Cardiac muscle cell (in vitro differentiated cells and primary cell): Measurements from ENCODE around the gene NRG3. TPM values are rescaled to one million over a fixed set of nuclear protein-coding genes. Genes with fewer than 3 reads are reported as not detected.
A peak's percentile ranks its signal among the peaks of the same experiment; 100 is the strongest.
"Not testable (repeated sequence)": the region's sequence is repeated elsewhere in the genome, so short reads cannot be mapped to it uniquely, and the experiment has no call there.

Experiments used
- DNase-seq, 2 donors: peaks; one replicate each; pipeline versions ENCODE4 v3.0.0 to v3.0.0-alpha.2; 2010 to 2017; ENCODE audit warnings: low read depth in 1 of 2, low spot score in 1 of 2
- H3K27ac ChIP-seq: fragments of 200-600 bp; sonication (generic); 2 replicates; pipeline ENCODE4 v1.5.1; 2016
- H3K27me3 ChIP-seq: fragments of 200-600 bp; sonication (generic); 2 replicates; pipeline ENCODE4 v1.6.0; 2016; ENCODE audit warnings: control low read depth
- H3K36me3 ChIP-seq: fragments of 200-600 bp; sonication (generic); 2 replicates; pipeline ENCODE4 v1.5.1; 2016; ENCODE audit warnings: control low read depth
- H3K4me1 ChIP-seq: fragments of 200-600 bp; sonication (generic); 2 replicates; pipeline ENCODE4 v1.8.1; 2017; ENCODE audit warnings: low read depth, mild to moderate bottlenecking, mixed run types
- H3K4me3 ChIP-seq: fragments of 200-600 bp; sonication (generic); 2 replicates; pipeline ENCODE4 v1.5.1; 2016; ENCODE audit warnings: mild to moderate bottlenecking
- H3K9me3 ChIP-seq: fragments of 200-600 bp; sonication (generic); 2 replicates; pipeline ENCODE4 v1.5.1; 2017; ENCODE audit warnings: low read depth, mild to moderate bottlenecking, control low read depth
- polyA plus RNA-seq: library from polyadenylated mRNA; unstranded; fragments of >200 nt; fragmentation: Nextera tagmentation; extraction: Ambion mirVana; gene quantifications from 2 replicates; pipeline ENCODE4 v1.2.1, GENCODE V29; 2016
- total RNA-seq: library from RNA; depleted of rRNA; stranded (reverse); fragments of >200 nt; gene quantifications from 2 replicates; pipeline ENCODE4 v1.2.3, GENCODE V29; 2016
- TF ChIP-seq, protein P1 (sequence below): IDR thresholded peaks from 2 replicates; pipeline ENCODE4 v1.5.1; 2012; ENCODE audit warnings: low read depth, mild to moderate bottlenecking, low read length

The NRG3 gene
- total and polyA plus RNA-seq, 2 experiments from 2014 or later = 0.48 to 0.55 TPM

- no peak for DNase-seq
- H3K9me3 ChIP-seq = no peaks in the 10 kb centered on the region
- H3K36me3 ChIP-seq = no peaks in the 10 kb centered on the region
- TF ChIP-seq, protein P1, sequence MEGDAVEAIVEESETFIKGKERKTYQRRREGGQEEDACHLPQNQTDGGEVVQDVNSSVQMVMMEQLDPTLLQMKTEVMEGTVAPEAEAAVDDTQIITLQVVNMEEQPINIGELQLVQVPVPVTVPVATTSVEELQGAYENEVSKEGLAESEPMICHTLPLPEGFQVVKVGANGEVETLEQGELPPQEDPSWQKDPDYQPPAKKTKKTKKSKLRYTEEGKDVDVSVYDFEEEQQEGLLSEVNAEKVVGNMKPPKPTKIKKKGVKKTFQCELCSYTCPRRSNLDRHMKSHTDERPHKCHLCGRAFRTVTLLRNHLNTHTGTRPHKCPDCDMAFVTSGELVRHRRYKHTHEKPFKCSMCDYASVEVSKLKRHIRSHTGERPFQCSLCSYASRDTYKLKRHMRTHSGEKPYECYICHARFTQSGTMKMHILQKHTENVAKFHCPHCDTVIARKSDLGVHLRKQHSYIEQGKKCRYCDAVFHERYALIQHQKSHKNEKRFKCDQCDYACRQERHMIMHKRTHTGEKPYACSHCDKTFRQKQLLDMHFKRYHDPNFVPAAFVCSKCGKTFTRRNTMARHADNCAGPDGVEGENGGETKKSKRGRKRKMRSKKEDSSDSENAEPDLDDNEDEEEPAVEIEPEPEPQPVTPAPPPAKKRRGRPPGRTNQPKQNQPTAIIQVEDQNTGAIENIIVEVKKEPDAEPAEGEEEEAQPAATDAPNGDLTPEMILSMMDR = no peak
- H3K27ac ChIP-seq = no peak overlapping the region
- no peak overlapping the region for H3K4me3 ChIP-seq
- H3K4me1 ChIP-seq = no peaks in the 10 kb centered on the region
- H3K27me3 ChIP-seq = no peaks in the 10 kb centered on the region
These were observed 786.0 kb downstream of the NRG3 start for GRCh38 chr10:82660986-82661385.

DNA sequence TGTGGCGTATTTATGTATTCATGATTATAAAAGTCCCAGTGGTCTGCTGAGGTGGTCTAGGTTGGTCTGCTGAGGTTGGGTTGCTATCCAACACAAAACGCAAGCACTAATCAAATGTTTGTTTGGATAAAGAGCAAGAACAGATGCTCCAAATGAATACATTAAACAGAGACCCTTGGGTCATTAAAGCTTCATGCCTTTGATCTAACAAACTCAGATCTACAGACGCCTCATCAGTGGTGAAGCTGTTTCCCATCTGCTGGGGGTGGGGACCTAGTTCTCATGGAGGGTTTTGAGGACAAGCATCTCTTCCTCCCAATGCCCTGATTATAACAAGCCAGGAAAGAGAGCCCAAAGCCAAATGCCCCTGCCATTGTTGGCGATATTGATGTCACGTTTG lies 786.7 kb downstream of the NRG3 start:
- no peak for DNase-seq
- Histone ChIP-seq H3K36me3 (no peaks in the 10 kb centered on the region), H3K4me3 (no peak overlapping the region), H3K9me3 (no peaks in the 10 kb centered on the region), H3K4me1 (no peaks in the 10 kb centered on the region), H3K27ac (no peak overlapping the region), H3K27me3 (no peaks in the 10 kb centered on the region)
- TF ChIP-seq, protein P1 = no peak

DNA sequence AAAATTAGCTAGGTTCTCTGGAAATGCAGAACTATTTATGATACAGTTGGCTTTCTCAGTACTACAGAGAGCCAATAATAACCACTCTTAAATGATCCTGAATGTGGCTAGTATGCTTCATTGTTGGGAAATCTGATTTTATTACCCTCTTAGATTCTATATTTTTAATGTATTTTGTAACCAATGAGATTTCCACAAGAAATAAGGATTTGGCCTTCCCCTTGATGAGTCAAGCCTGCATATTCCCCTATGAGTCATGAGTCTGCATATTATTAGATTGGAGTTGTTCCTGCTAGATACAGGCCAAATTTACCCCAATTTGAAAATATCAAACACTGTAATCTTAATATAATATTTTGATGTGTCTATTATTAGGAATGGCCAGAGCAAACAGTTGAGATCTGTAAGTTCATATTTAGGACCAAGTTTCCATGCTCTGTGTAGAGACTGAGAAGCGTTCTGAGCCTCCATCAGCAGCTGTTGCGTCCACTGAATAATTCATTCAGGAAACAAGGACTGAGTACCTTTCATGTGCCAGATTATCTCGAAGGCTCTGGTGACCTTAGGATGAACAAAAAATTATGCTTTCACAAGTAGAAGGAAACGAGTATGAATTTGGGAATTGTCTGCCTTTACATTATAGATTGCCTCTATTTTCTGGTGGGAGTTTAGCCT lies 793.4 kb downstream of the NRG3 start:
- peak in 1 of 2 donors; percentile 17 for DNase-seq
- TF ChIP-seq, protein P1 = no peak
- no peaks in the 10 kb centered on the region for H3K4me1 ChIP-seq
- H3K9me3 ChIP-seq = no peaks in the 10 kb centered on the region
- H3K4me3 ChIP-seq = no peak overlapping the region
- H3K36me3 ChIP-seq = no peaks in the 10 kb centered on the region
- no peak overlapping the region for H3K27ac ChIP-seq
- no peaks in the 10 kb centered on the region for H3K27me3 ChIP-seq

DNA sequence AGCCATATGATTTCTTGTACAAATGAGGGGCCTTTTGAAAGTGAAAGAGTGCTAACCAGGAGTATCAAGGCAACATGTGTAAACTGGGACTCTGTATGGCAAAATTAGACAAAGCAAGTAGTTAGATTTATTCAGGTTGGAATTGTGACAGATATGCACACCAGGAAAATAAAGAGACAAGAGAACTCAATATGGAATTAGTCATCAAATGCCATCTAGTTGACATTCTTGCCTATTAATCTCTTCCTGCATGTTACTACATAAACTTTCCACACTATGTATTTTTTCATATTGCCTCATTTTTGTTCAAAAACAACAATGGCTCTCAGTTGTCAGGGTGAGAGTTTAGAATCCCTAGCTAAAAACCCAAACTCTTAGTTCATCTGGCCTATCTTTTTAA lies 799.0 kb downstream of the NRG3 start:
- H3K4me3 ChIP-seq = no peak overlapping the region
- no peaks in the 10 kb centered on the region for H3K27me3 ChIP-seq
- H3K27ac ChIP-seq = no peak overlapping the region
- TF ChIP-seq, protein P1 = no peak
- H3K9me3 ChIP-seq = no peaks in the 10 kb centered on the region
- H3K36me3 ChIP-seq = no peaks in the 10 kb centered on the region
- DNase-seq = no peak
- no peaks in the 10 kb centered on the region for H3K4me1 ChIP-seq

GRCh38 chr10:82677932-82678331 lies 802.9 kb downstream of the NRG3 start:
- DNase-seq, H3K4me1 ChIP-seq, H3K4me3 ChIP-seq, H3K9me3 ChIP-seq, H3K36me3 ChIP-seq, H3K27me3 ChIP-seq, H3K27ac ChIP-seq: not testable (repeated sequence)

GRCh38 chr10:82678451-82678850 lies 803.5 kb downstream of the NRG3 start:
- not testable (repeated sequence) for H3K4me1 ChIP-seq, H3K4me3 ChIP-seq, DNase-seq, H3K27me3 ChIP-seq, H3K9me3 ChIP-seq, H3K27ac ChIP-seq, H3K36me3 ChIP-seq
